Measurements from ENCODE around the gene TMEM132E. TPM values are rescaled to one million over a fixed set of nuclear protein-coding genes. Genes with fewer than 3 reads are reported as not detected.

The TMEM132E gene
- total and polyA plus RNA-seq, 2 experiments from 2014 or later = 0.16 to 0.45 TPM

DNA sequence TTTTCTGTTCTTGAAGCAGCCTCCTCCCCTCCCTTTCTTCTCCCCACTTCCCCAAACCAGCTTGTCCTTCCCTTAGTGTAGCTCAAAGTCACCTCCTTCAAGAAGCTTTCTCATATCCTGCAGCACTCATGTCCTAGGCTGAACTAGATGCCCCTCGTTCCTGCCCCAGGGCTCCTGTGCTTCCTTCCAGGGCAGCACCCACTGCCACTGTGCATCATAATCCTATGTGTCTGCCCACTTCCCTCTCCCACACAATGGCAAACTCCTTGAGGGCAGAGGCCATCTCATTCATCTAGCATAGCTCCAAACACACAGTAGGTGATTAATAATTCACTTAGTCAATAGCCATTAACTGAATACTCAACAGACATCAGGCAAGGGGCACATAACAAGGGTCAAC, 6.9 kb upstream of the TMEM132E start:
- DNase-seq (ENCODE audit: low spot score) (no peak), ATAC-seq (no peak)
- no peaks in the 10 kb centered on the region; the same call in 1 of the 2 replicates for H4K20me1 ChIP-seq (replicated peaks; ENCODE audit: insufficient read depth)
- Mint-ChIP-seq H3K4me3 (no peak overlapping the region), H3K9me3 (no peaks in the 10 kb centered on the region; the same call in 2 of the 3 replicates), H3K36me3 (ENCODE audit: low read depth) (no peaks in the 10 kb centered on the region), H3K27me3 (ENCODE audit: insufficient read depth, low read depth, poor library complexity) (peaks cover 25% of the 10 kb centered on the region), H3K4me1 (peaks cover 25% of the 10 kb centered on the region), H3K27ac (no peak overlapping the region)
- no peaks in the 10 kb centered on the region for H3K79me2 ChIP-seq (replicated peaks; ENCODE audit: insufficient read depth)
- no peaks in the 10 kb centered on the region for H3K36me3 ChIP-seq (ENCODE audit: insufficient read depth)
- peaks cover 54% of the 10 kb centered on the region for H3K27me3 ChIP-seq (ENCODE audit: insufficient read depth)
- H3F3A ChIP-seq (replicated peaks; ENCODE audit: low read depth) = no peaks in the 10 kb centered on the region
- TF ChIP-seq NANOG (IDR thresholded peaks at IDR 0.05; ENCODE audit: borderline replicate concordance) (no peak), CREB1 (CRISPR knock-in tag; IDR thresholded peaks at IDR 0.05; ENCODE audit: low read depth) (no peak), ZNF331 (CRISPR knock-in tag; IDR thresholded peaks at IDR 0.05; ENCODE audit: low read depth) (no peak), JUNB (IDR thresholded peaks at IDR 0.05; ENCODE audit: unreplicated experiment) (no peak), POLR2AphosphoS5 (IDR thresholded peaks at IDR 0.05; ENCODE audit: low read depth) (no peak), EZH2 (IDR thresholded peaks at IDR 0.05; ENCODE audit: low read depth, unreplicated experiment) (no peak), EZH2phosphoT487 (IDR thresholded peaks at IDR 0.05; ENCODE audit: unreplicated experiment) (no peak), ZNF114 (CRISPR knock-in tag; IDR thresholded peaks at IDR 0.05) (no peak), STAT1 (IDR thresholded peaks at IDR 0.05; ENCODE audit: unreplicated experiment) (no peak)
- TF ChIP-seq, protein P1, sequence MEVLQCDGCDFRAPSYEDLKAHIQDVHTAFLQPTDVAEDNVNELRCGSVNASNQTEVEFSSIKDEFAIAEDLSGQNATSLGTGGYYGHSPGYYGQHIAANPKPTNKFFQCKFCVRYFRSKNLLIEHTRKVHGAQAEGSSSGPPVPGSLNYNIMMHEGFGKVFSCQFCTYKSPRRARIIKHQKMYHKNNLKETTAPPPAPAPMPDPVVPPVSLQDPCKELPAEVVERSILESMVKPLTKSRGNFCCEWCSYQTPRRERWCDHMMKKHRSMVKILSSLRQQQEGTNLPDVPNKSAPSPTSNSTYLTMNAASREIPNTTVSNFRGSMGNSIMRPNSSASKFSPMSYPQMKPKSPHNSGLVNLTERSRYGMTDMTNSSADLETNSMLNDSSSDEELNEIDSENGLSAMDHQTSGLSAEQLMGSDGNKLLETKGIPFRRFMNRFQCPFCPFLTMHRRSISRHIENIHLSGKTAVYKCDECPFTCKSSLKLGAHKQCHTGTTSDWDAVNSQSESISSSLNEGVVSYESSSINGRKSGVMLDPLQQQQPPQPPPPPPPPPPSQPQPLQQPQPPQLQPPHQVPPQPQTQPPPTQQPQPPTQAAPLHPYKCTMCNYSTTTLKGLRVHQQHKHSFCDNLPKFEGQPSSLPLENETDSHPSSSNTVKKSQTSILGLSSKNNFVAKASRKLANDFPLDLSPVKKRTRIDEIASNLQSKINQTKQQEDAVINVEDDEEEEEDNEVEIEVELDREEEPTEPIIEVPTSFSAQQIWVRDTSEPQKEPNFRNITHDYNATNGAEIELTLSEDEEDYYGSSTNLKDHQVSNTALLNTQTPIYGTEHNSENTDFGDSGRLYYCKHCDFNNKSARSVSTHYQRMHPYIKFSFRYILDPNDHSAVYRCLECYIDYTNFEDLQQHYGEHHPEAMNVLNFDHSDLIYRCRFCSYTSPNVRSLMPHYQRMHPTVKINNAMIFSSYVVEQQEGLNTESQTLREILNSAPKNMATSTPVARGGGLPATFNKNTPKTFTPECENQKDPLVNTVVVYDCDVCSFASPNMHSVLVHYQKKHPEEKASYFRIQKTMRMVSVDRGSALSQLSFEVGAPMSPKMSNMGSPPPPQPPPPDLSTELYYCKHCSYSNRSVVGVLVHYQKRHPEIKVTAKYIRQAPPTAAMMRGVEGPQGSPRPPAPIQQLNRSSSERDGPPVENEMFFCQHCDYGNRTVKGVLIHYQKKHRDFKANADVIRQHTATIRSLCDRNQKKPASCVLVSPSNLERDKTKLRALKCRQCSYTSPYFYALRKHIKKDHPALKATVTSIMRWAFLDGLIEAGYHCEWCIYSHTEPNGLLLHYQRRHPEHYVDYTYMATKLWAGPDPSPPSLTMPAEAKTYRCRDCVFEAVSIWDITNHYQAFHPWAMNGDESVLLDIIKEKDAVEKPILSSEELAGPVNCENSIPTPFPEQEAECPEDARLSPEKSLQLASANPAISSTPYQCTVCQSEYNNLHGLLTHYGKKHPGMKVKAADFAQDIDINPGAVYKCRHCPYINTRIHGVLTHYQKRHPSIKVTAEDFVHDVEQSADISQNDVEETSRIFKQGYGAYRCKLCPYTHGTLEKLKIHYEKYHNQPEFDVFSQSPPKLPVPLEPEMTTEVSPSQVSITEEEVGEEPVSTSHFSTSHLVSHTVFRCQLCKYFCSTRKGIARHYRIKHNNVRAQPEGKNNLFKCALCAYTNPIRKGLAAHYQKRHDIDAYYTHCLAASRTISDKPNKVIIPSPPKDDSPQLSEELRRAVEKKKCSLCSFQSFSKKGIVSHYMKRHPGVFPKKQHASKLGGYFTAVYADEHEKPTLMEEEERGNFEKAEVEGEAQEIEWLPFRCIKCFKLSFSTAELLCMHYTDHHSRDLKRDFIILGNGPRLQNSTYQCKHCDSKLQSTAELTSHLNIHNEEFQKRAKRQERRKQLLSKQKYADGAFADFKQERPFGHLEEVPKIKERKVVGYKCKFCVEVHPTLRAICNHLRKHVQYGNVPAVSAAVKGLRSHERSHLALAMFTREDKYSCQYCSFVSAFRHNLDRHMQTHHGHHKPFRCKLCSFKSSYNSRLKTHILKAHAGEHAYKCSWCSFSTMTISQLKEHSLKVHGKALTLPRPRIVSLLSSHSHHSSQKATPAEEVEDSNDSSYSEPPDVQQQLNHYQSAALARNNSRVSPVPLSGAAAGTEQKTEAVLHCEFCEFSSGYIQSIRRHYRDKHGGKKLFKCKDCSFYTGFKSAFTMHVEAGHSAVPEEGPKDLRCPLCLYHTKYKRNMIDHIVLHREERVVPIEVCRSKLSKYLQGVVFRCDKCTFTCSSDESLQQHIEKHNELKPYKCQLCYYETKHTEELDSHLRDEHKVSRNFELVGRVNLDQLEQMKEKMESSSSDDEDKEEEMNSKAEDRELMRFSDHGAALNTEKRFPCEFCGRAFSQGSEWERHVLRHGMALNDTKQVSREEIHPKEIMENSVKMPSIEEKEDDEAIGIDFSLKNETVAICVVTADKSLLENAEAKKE (CRISPR knock-in tag; IDR thresholded peaks at IDR 0.05) = no peak
- TF ChIP-seq, protein P2, sequence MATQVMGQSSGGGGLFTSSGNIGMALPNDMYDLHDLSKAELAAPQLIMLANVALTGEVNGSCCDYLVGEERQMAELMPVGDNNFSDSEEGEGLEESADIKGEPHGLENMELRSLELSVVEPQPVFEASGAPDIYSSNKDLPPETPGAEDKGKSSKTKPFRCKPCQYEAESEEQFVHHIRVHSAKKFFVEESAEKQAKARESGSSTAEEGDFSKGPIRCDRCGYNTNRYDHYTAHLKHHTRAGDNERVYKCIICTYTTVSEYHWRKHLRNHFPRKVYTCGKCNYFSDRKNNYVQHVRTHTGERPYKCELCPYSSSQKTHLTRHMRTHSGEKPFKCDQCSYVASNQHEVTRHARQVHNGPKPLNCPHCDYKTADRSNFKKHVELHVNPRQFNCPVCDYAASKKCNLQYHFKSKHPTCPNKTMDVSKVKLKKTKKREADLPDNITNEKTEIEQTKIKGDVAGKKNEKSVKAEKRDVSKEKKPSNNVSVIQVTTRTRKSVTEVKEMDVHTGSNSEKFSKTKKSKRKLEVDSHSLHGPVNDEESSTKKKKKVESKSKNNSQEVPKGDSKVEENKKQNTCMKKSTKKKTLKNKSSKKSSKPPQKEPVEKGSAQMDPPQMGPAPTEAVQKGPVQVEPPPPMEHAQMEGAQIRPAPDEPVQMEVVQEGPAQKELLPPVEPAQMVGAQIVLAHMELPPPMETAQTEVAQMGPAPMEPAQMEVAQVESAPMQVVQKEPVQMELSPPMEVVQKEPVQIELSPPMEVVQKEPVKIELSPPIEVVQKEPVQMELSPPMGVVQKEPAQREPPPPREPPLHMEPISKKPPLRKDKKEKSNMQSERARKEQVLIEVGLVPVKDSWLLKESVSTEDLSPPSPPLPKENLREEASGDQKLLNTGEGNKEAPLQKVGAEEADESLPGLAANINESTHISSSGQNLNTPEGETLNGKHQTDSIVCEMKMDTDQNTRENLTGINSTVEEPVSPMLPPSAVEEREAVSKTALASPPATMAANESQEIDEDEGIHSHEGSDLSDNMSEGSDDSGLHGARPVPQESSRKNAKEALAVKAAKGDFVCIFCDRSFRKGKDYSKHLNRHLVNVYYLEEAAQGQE (IDR thresholded peaks at IDR 0.05; ENCODE audit: unreplicated experiment) = no peak
- TF ChIP-seq, protein P3, sequence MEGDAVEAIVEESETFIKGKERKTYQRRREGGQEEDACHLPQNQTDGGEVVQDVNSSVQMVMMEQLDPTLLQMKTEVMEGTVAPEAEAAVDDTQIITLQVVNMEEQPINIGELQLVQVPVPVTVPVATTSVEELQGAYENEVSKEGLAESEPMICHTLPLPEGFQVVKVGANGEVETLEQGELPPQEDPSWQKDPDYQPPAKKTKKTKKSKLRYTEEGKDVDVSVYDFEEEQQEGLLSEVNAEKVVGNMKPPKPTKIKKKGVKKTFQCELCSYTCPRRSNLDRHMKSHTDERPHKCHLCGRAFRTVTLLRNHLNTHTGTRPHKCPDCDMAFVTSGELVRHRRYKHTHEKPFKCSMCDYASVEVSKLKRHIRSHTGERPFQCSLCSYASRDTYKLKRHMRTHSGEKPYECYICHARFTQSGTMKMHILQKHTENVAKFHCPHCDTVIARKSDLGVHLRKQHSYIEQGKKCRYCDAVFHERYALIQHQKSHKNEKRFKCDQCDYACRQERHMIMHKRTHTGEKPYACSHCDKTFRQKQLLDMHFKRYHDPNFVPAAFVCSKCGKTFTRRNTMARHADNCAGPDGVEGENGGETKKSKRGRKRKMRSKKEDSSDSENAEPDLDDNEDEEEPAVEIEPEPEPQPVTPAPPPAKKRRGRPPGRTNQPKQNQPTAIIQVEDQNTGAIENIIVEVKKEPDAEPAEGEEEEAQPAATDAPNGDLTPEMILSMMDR (conservative IDR thresholded peaks at IDR 0.05; ENCODE audit: low read depth in 2 of 2) = no peak
- TF ChIP-seq, protein P4, sequence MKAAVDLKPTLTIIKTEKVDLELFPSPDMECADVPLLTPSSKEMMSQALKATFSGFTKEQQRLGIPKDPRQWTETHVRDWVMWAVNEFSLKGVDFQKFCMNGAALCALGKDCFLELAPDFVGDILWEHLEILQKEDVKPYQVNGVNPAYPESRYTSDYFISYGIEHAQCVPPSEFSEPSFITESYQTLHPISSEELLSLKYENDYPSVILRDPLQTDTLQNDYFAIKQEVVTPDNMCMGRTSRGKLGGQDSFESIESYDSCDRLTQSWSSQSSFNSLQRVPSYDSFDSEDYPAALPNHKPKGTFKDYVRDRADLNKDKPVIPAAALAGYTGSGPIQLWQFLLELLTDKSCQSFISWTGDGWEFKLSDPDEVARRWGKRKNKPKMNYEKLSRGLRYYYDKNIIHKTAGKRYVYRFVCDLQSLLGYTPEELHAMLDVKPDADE (IDR thresholded peaks at IDR 0.05) = no peak
- H3K27ac ChIP-seq (ENCODE audit: low read depth) = no peak overlapping the region
- H3K4me1 ChIP-seq (ENCODE audit: insufficient read depth) = peaks cover 3% of the 10 kb centered on the region
- no peaks in the 10 kb centered on the region for H3K9me2 ChIP-seq (ENCODE audit: insufficient read depth)
- no peak overlapping the region for H2AFZ ChIP-seq
- no peak overlapping the region for H3K4me2 ChIP-seq
- no peak overlapping the region for H3K4me3 ChIP-seq
